Thymus (tissue), 11 donors: ENCODE measurements around the gene SKP2. TPM values are rescaled to one million over a fixed set of nuclear protein-coding genes. Genes with fewer than 3 reads are reported as not detected.

Source experiments
- DNase-seq, 9 donors: peaks; one replicate each; pipeline ENCODE4 v3.0.0-alpha.2; 2013; ENCODE audit warnings: low spot score in 9 of 9, low read depth in 6 of 9, missing footprints in 1 of 9
- H3K27ac ChIP-seq, 2 donors: one replicate each; pipeline ENCODE4 v1.5.1; 2013; ENCODE audit warnings: control low read depth in 1 of 2, low read depth in 1 of 2, low read length in 1 of 2, mild to moderate bottlenecking in 1 of 2, moderate library complexity in 1 of 2
- H3K27me3 ChIP-seq, 2 donors: one replicate each; pipeline ENCODE4 v1.5.1; 2013; ENCODE audit warnings: low read length in 1 of 2; ENCODE audit not compliant: control insufficient read depth in 2 of 2, insufficient read depth in 1 of 2
- H3K36me3 ChIP-seq, 2 donors: one replicate each; pipeline ENCODE4 v1.5.1; 2013; ENCODE audit warnings: low read length in 1 of 2, mild to moderate bottlenecking in 1 of 2, moderate library complexity in 1 of 2; ENCODE audit not compliant: control insufficient read depth in 2 of 2, insufficient read depth in 2 of 2
- H3K4me1 ChIP-seq, 2 donors: one replicate each; pipeline ENCODE4 v1.5.1; 2013; ENCODE audit warnings: low read length in 2 of 2; ENCODE audit not compliant: control insufficient read depth in 2 of 2, insufficient read depth in 2 of 2
- H3K4me3 ChIP-seq, 2 donors: one replicate each; pipeline ENCODE4 v1.5.1; 2013; ENCODE audit warnings: low read length in 2 of 2, control low read depth in 1 of 2, mild to moderate bottlenecking in 1 of 2
- H3K9me3 ChIP-seq, 2 donors: one replicate each; pipeline ENCODE4 v1.5.1; 2013; ENCODE audit warnings: low read length in 1 of 2, mild to moderate bottlenecking in 1 of 2; ENCODE audit not compliant: control insufficient read depth in 2 of 2, insufficient read depth in 1 of 2
- WGBS: extraction: QIAGEN DNeasy Blood & Tissue Kit; methylation state at CpG from one replicate; pipeline ENCODE4 v1.1.7; 2013; 5-methylcytosine and 5-hydroxymethylcytosine counted together
- polyA plus RNA-seq: library from polyadenylated mRNA; stranded (reverse); fragments of 200-250 nt; gene quantifications from one replicate; pipeline ENCODE4 v1.2.3, GENCODE V29; 2013
- total RNA-seq: library from RNA; stranded (reverse); fragments of 120-200 nt; gene quantifications from one replicate; pipeline ENCODE4 v1.2.4, GENCODE V29; 2013
- donor health status: healthy.

The SKP2 gene
- total and polyA plus RNA-seq, 2 donors, result 6.5 to 31.0 TPM

DNA sequence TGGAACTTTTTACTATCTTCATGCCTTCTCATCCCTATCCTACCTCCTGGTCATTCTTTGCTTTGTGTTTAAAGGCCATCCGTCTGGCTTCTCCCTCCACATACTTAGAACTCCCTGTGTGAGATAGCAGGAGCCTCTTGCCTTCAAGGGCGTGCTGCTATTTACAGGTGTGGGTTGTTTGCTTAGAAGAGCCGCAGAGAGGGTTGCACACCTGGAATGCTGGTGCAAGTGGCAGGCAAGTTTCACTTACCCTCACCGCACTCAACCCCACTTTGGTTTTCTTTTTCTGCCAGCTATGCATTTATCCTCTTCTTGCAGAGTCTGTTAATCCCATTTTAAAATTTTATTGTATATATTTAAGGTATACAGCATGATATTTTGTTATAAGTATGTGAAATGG is 12.6 kb downstream of the SKP2 start:
- Histone ChIP-seq H3K4me3 (no peak overlapping the region), H3K9me3 (no peaks in the 10 kb centered on the region), H3K27ac (no peak overlapping the region), H3K36me3 (peaks cover 52 to 84% of the 10 kb centered on the region in 2 donors), H3K27me3 (no peaks in the 10 kb centered on the region), H3K4me1 (no peaks in the 10 kb centered on the region)
- over 99% methylated on average over 4 of the region's 4 CpGs for WGBS
- DNase-seq, result no peak

DNA sequence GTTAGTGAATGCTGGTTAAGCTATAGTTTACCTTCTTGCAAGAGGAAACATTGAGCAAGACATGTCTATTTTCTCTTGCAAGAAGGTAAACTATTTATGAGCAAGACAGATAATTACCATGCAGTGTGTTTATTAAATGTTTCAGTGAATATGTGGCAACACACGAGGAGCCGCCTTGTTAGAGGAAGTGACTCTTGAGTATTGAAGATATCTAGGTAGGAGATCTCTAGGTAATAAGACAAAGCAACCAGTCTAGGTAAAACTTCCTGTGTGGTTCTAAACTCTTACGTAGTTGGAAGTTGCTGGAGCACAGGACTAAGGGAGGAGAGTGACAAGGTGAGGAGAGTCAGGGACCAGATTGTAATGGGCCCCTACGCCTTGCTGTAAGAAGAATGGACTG is 16.8 kb downstream of the SKP2 start:
- 88% methylated on average over 4 of the region's 4 CpGs for WGBS
- Histone ChIP-seq H3K36me3 (peaks cover 49 to 81% of the 10 kb centered on the region in 2 donors), H3K27ac (no peak overlapping the region), H3K27me3 (no peaks in the 10 kb centered on the region), H3K9me3 (no peaks in the 10 kb centered on the region), H3K4me3 (no peak overlapping the region), H3K4me1 (no peaks in the 10 kb centered on the region)
- peak in 2 of 9 donors; percentile 4 to 23 for DNase-seq

DNA sequence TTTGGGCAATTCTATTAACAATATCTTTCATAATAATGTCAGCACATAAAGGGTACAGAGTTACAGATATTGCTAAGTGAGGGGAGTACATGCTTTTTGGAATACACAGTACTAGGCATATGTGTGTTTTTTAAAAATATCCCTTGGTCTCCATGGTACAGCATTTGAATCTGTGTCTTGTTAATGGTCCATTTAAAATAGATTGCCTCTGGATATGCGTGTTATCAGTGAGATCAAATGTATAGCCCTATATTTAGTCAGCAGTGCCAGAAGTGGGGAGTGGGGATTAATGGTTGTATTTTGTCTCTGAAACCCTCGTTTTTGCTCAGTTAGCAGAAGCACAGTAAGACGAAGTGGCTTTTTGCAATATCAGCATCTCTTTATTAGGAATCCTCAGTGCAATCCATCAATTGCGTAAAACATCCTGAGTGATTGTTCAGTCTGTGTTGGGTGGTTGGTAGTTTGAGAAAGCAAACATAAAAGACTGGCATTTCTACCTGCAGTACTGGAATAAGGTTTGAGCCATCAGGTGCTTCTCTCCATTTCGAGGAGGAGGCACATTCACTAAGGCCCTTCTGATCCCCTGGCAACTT is 19.0 kb downstream of the SKP2 start:
- Histone ChIP-seq H3K9me3 (no peaks in the 10 kb centered on the region), H3K4me1 (no peaks in the 10 kb centered on the region), H3K36me3 (peaks cover 47 to 82% of the 10 kb centered on the region in 2 donors), H3K27ac (no peak overlapping the region), H3K27me3 (no peaks in the 10 kb centered on the region), H3K4me3 (no peak overlapping the region)
- 98% methylated on average over 5 of the region's 5 CpGs for WGBS
- no peak for DNase-seq

DNA sequence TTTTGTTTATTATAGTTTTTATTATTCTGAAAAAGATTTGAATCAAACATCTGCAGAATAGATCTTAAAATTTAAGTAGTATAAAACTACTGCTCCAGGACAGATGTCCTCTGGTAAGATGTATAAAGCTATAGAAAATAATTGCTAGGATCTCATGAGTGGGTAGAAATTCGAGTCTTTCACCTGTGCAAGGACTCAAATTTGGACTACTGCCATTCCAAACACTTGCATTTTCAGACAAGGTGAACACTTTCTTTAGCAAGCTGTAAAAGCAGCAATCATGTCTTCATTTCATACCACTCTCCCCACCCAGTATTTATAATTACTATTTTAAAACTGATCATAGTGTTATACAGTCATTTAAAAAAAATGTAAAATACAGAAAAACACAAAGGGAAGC is 20.7 kb downstream of the SKP2 start:
- H3K27ac ChIP-seq, result no peak overlapping the region
- WGBS, result 91% methylated on average over 1 of the region's 1 CpG
- H3K36me3 ChIP-seq, result peaks cover 40 to 77% of the 10 kb centered on the region in 2 donors
- no peaks in the 10 kb centered on the region for H3K4me1 ChIP-seq
- no peaks in the 10 kb centered on the region for H3K27me3 ChIP-seq
- no peak overlapping the region for H3K4me3 ChIP-seq
- DNase-seq, result no peak
- H3K9me3 ChIP-seq, result no peaks in the 10 kb centered on the region

DNA sequence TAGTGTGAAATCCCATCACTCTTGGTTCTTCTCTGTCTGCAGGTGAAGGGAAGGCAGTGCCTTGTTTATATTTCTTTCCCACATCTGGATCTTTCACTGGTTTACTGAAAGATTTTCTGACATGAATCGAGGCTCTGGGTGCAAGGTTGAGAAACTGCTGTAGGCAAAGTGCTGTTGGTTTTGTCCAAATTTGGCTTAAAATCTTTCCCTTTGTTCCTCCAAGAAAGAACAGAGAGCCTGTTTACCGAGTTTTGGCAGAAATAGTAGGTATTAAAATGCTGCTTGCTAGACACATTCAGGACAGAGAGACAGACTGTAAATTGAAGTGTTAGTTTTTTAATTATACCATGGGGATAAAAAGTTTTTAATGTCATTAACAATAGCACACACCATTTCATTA is 21.5 kb downstream of the SKP2 start:
- no peaks in the 10 kb centered on the region for H3K4me1 ChIP-seq
- H3K4me3 ChIP-seq, result no peak overlapping the region
- no peaks in the 10 kb centered on the region for H3K27me3 ChIP-seq
- 96% methylated on average over 2 of the region's 2 CpGs for WGBS
- peaks cover 40 to 77% of the 10 kb centered on the region in 2 donors for H3K36me3 ChIP-seq
- no peak overlapping the region for H3K27ac ChIP-seq
- no peak for DNase-seq
- H3K9me3 ChIP-seq, result no peaks in the 10 kb centered on the region

DNA sequence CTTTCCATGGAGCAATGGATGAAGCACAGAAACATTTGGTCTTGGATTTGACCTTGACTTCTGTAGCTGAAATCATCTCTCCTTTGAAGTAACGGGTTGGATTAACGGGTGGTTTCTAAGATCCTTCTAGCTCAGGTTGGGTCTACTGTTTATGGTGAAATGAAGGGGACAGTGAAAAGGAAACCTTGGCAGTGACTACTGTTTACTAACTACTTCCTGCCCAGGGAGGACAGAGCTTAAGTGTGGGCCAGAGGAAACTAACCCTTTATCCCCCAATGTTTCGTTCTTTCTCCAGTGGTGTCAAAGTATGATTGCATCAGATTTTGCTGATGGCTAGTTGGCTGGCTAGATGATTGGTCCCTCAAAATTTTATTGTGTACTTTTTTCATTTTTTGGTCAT is 22.2 kb downstream of the SKP2 start:
- no peak for DNase-seq
- H3K4me3 ChIP-seq, result no peak overlapping the region
- H3K9me3 ChIP-seq, result no peaks in the 10 kb centered on the region
- H3K36me3 ChIP-seq, result peaks cover 41 to 77% of the 10 kb centered on the region in 2 donors
- H3K27me3 ChIP-seq, result no peaks in the 10 kb centered on the region
- WGBS, result over 99% methylated on average over 3 of the region's 3 CpGs
- H3K4me1 ChIP-seq, result no peaks in the 10 kb centered on the region
- H3K27ac ChIP-seq, result no peak overlapping the region

DNA sequence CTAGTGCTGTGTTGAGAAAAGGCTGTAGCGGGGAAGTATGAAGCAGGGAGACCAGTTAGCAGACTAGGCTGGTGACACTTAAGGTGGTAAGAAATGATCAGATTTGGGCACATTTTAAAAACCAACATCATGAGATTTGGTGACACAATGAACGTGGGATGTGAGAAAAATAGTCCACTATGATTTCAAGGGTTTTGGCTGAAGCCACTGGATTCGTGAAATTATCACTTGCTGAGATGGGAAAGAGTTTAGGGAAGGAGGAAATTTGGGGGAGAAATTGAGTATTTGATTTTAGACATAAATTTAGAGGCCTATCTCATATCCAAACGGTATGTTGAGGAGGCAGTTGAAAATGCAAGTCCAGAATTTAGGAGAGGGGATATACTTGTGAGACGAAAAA is 23.1 kb downstream of the SKP2 start:
- no peaks in the 10 kb centered on the region for H3K4me1 ChIP-seq
- WGBS, result 97% methylated on average over 5 of the region's 5 CpGs
- H3K27ac ChIP-seq, result no peak overlapping the region
- DNase-seq, result no peak
- no peaks in the 10 kb centered on the region for H3K9me3 ChIP-seq
- no peak overlapping the region for H3K4me3 ChIP-seq
- peaks cover 38 to 82% of the 10 kb centered on the region in 2 donors for H3K36me3 ChIP-seq
- H3K27me3 ChIP-seq, result no peaks in the 10 kb centered on the region

DNA sequence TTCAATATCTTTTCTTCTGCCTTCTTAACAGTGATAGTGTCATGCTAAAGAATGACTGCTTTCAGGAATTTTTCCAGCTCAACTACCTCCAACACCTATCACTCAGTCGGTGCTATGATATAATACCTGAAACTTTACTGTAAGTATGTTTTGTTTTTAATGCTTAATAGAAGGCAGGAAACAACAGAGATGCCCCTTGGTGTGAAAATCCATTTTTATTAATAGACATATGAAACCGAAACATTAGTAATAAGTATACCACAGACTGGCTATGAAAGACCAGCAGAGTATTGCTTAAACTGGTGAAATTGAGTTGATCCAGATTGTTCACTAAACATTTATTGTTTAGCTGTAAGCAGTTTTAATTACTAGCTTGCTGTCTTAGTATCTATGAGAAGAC is 25.2 kb downstream of the SKP2 start:
- Histone ChIP-seq H3K27me3 (no peaks in the 10 kb centered on the region), H3K9me3 (no peaks in the 10 kb centered on the region), H3K36me3 (peaks cover 29 to 79% of the 10 kb centered on the region in 2 donors), H3K4me3 (no peak overlapping the region), H3K27ac (no peak overlapping the region), H3K4me1 (no peaks in the 10 kb centered on the region)
- WGBS, result 95% methylated on average over 2 of the region's 2 CpGs
- DNase-seq, result no peak

DNA sequence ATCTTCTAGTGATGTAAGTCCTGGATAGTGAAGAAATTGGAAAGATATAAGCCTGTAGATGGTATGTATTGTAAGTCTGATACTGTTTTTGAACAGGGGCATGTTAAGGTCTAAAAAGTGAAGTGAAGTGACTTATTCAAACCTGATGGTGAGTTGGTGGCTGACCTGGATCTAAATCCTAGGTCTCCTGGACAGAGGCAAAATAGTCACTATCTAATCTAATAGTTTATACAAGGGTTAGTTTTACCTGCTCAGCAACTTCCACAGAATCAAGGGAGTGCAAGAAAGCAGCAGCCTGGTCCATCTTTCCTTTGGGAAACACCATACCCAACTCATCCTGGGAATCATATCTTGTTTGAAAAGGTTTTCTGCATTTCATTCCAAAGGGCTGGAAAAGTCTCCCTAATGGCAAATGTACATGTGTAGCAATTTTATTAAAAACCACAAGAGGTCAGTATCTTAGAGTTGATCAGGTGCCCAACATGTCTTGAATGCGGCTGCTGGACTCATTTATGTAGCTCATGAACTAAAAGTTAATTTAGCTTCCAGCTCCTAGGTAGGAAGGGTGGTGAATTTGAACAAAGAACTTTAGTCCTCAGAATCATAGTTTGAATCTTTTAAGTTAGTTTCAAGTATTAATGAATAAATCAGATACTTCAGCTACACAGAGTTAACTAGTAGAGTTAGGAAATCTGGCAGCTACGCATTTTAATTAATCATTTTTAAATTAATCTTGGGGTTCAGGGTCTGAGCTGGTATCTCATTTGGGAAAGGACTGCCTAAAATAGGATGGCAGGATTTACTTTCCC is 26.0 kb downstream of the SKP2 start:
- H3K36me3 ChIP-seq, result peaks cover 29 to 71% of the 10 kb centered on the region in 2 donors
- no peak overlapping the region for H3K4me3 ChIP-seq
- H3K4me1 ChIP-seq, result no peaks in the 10 kb centered on the region
- 98% methylated on average over 2 of the region's 2 CpGs for WGBS
- no peaks in the 10 kb centered on the region for H3K27me3 ChIP-seq
- no peak overlapping the region for H3K27ac ChIP-seq
- H3K9me3 ChIP-seq, result no peaks in the 10 kb centered on the region
- DNase-seq, result no peak
